AG04450 (cell line): ENCODE measurements around the gene ANXA6. TPM values are rescaled to one million over a fixed set of nuclear protein-coding genes. Genes with fewer than 3 reads are reported as not detected.

Source experiments
- CTCF ChIA-PET: fragments of 300-600, 350-600 bp; formaldehyde crosslinking; extraction: SDS; loops from one replicate; lab custom pipeline; 2022; ENCODE audit warnings: antibody characterized with exemption, inconsistent platforms; lab: Charles Lee
- POLR2A ChIA-PET: fragments of 350-600 bp; formaldehyde crosslinking; extraction: SDS; loops from one replicate; lab custom pipeline; 2021; ENCODE audit warnings: antibody characterized with exemption, inconsistent platforms; lab: Yijun Ruan, JAX
- DNase-seq: peaks from one replicate; pipeline ENCODE4 v3.0.0-alpha.2; 2011; ENCODE audit warnings: low read depth, low spot score
- H3K27ac ChIP-seq: one replicate; pipeline ENCODE4 v1.5.1; 2012; ENCODE audit warnings: low read depth, low read length, control low read depth
- H3K27me3 ChIP-seq: one replicate; pipeline ENCODE4 v1.6.0; 2012; ENCODE audit warnings: low read length; ENCODE audit not compliant: control insufficient read depth, insufficient read depth
- H3K4me3 ChIP-seq: 2 replicates; pipeline ENCODE4 v1.5.1; 2011; ENCODE audit warnings: mild to moderate bottlenecking, low read depth, low read length, control low read depth
- H3K9me3 ChIP-seq: 2 replicates; pipeline ENCODE4 v1.5.1; 2012; ENCODE audit warnings: low read length; ENCODE audit not compliant: control insufficient read depth, insufficient read depth
- polyA plus RNA-seq: library from polyadenylated mRNA; depleted of rRNA; stranded (reverse); fragments of >200 nt; gene quantifications from 2 replicates; pipeline ENCODE4 v1.2.3, GENCODE V29; 2011
- TF ChIP-seq, protein P1 (sequence below): IDR thresholded peaks from 2 replicates; pipeline ENCODE4 v1.5.1; 2011; ENCODE audit warnings: low read depth, low read length, control low read depth, inconsistent platforms

The ANXA6 gene
- polyA plus RNA-seq, 1 experiment: 502 TPM

DNA sequence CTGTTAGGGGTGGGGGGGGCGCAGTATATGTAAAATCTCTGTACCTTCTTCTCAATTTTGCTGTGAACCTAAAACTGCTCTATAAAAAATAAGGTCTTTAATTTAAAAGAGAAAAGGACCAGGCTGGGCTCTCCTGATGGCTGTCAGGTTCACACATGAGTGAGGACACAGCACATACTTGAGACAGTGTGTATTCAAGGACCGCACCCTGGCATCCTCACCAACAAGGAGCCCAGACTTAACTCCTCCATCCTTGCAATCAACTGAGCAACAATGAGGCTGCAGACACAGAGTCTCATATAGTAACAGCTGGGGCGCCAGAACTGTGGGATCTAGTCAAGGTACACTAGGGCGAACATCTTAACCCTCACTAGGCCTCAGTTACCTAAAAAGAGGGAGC, 86.6 kb downstream of the ANXA6 start:
- Histone ChIP-seq H3K27ac (no peak overlapping the region), H3K27me3 (no peaks in the 10 kb centered on the region), H3K9me3 (no peaks in the 10 kb centered on the region), H3K4me3 (no peak overlapping the region)
- TF ChIP-seq, protein P1, sequence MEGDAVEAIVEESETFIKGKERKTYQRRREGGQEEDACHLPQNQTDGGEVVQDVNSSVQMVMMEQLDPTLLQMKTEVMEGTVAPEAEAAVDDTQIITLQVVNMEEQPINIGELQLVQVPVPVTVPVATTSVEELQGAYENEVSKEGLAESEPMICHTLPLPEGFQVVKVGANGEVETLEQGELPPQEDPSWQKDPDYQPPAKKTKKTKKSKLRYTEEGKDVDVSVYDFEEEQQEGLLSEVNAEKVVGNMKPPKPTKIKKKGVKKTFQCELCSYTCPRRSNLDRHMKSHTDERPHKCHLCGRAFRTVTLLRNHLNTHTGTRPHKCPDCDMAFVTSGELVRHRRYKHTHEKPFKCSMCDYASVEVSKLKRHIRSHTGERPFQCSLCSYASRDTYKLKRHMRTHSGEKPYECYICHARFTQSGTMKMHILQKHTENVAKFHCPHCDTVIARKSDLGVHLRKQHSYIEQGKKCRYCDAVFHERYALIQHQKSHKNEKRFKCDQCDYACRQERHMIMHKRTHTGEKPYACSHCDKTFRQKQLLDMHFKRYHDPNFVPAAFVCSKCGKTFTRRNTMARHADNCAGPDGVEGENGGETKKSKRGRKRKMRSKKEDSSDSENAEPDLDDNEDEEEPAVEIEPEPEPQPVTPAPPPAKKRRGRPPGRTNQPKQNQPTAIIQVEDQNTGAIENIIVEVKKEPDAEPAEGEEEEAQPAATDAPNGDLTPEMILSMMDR: no peak
- DNase-seq: no peak
- POLR2A ChIA-PET: interaction anchor here (0.5 to 1.4 kb wide), 3 partner anchors 10 to 288 kb away, joined by 3 to 10 read pairs (median 5); partner anchors contain the start of gene TNIP1
- CTCF ChIA-PET: interaction anchor here (0.6 to 15.2 kb wide), 5 partner anchors 20 to 312 kb away, joined by 3 to 174 read pairs (median 11); no protein-coding TSS in a partner anchor

DNA sequence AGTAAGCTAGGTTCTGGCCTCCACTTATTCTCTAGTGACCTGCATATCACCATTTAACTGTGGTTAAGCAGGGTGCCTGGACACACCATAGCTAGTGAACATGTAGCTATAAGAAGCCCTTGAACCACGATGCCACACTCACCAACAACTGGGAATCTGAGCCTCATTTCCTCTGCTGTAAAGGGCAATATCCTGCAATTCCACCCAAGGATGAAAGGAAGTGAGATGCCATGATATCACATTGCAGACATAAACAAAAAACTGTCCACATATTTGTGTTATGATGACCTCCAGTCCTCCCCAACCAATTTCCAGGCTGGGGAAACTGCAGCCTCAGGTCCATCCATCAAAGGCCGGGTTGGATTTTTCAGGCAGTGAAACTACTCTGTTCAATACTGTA, 87.1 kb downstream of the ANXA6 start:
- no peak for DNase-seq
- ChIA-PET CTCF (interaction anchor here (0.6 to 15.2 kb wide), 4 partner anchors 20 to 311 kb away, joined by 3 to 174 read pairs (median 7); no protein-coding TSS in a partner anchor), POLR2A (no interaction called here)
- H3K9me3 ChIP-seq: no peaks in the 10 kb centered on the region
- H3K27me3 ChIP-seq: no peaks in the 10 kb centered on the region
- H3K27ac ChIP-seq: no peak overlapping the region
- no peak overlapping the region for H3K4me3 ChIP-seq
- TF ChIP-seq, protein P1: no peak

GRCh38 chr5:151068433-151069197, 89.0 kb downstream of the ANXA6 start:
- Histone ChIP-seq H3K9me3 (no peaks in the 10 kb centered on the region), H3K27ac (no peak overlapping the region), H3K27me3 (no peaks in the 10 kb centered on the region), H3K4me3 (no peak overlapping the region)
- no peak for DNase-seq
- TF ChIP-seq, protein P1: no peak
- CTCF ChIA-PET: interaction anchor here (0.9 to 15.2 kb wide), 3 partner anchors 19 to 47 kb away, joined by 3 to 174 read pairs (median 11); no protein-coding TSS in a partner anchor
- POLR2A ChIA-PET: no interaction called here

GRCh38 chr5:151067632-151068432, 89.7 kb downstream of the ANXA6 start:
- CTCF ChIA-PET: interaction anchor here (0.9 to 15.2 kb wide), 3 partner anchors 18 to 48 kb away, joined by 3 to 174 read pairs (median 11); no protein-coding TSS in a partner anchor
- no peaks in the 10 kb centered on the region for H3K9me3 ChIP-seq
- H3K27me3 ChIP-seq: no peaks in the 10 kb centered on the region
- H3K4me3 ChIP-seq: no peak overlapping the region
- peak overlapping the region; percentile 31 for H3K27ac ChIP-seq
- POLR2A ChIA-PET: no interaction called here
- TF ChIP-seq, protein P1: no peak
- DNase-seq: no peak
